Measurements from ENCODE around the gene SLC16A4. TPM values are rescaled to one million over a fixed set of nuclear protein-coding genes. Genes with fewer than 3 reads are reported as not detected.

Gene SLC16A4
- total RNA-seq, 2 experiments from 2014 or later = not detected

- Histone ChIP-seq H3K27ac (ENCODE audit: low read depth in 1 of 2, low read length in 2 of 2) (no peak overlapping the region), H3K36me3 (ENCODE audit: insufficient read depth, low read length) (no peaks in the 10 kb centered on the region), H3K4me3 (ENCODE audit: low read length) (no peak overlapping the region), H3K4me1 (ENCODE audit: insufficient read depth, low read length) (no peaks in the 10 kb centered on the region), H3K9me3 (ENCODE audit: control insufficient read depth in 1 of 2, insufficient read depth in 1 of 2, low read length in 2 of 2) (no peaks in the 10 kb centered on the region), H3K27me3 (ENCODE audit: control insufficient read depth in 1 of 2, insufficient read depth in 2 of 2, low read length in 2 of 2) (no peaks in the 10 kb centered on the region)
- no peaks in the 10 kb centered on the region for H3K36me3 Mint-ChIP-seq (ENCODE audit: low read depth)
- intact Hi-C loops (cut with DNase I, micrococcal nuclease) = no loop called here
- ChIA-PET POLR2A (interaction anchor here (0.8 kb wide), 1 partner anchor 10 kb away, joined by 3 read pairs; no protein-coding TSS in a partner anchor), CTCF (interaction anchor here (1.7 kb wide), 1 partner anchor 10 kb away, joined by 4 read pairs; the partner anchor contains the start of gene RBM15)
- TF ChIP-seq CTCF (IDR thresholded peaks at IDR 0.05) = no peak
- H3K4me3 Mint-ChIP-seq = no peak overlapping the region
- no peaks in the 10 kb centered on the region for H3K4me1 Mint-ChIP-seq (ENCODE audit: low read depth)
- DNase-seq (no peak), ATAC-seq (ENCODE audit: poor library complexity) (no peak)
- H3K9me3 Mint-ChIP-seq = no peaks in the 10 kb centered on the region
- no peaks in the 10 kb centered on the region for H3K27me3 Mint-ChIP-seq
- no peak overlapping the region for H3K27ac Mint-ChIP-seq
These were observed 62.6 kb downstream of the SLC16A4 start for GRCh38 chr1:110328274-110328673.

- intact Hi-C loops (cut with DNase I, micrococcal nuclease) = no loop called here
- no peaks in the 10 kb centered on the region for H3K9me3 Mint-ChIP-seq
- ChIA-PET POLR2A (no interaction called here), CTCF (no interaction called here)
- Histone ChIP-seq H3K27me3 (ENCODE audit: control insufficient read depth in 1 of 2, insufficient read depth in 2 of 2, low read length in 2 of 2) (no peaks in the 10 kb centered on the region), H3K36me3 (ENCODE audit: insufficient read depth, low read length) (no peaks in the 10 kb centered on the region), H3K4me1 (ENCODE audit: insufficient read depth, low read length) (no peaks in the 10 kb centered on the region), H3K9me3 (ENCODE audit: control insufficient read depth in 1 of 2, insufficient read depth in 1 of 2, low read length in 2 of 2) (no peaks in the 10 kb centered on the region), H3K4me3 (ENCODE audit: low read length) (no peak overlapping the region), H3K27ac (ENCODE audit: low read depth in 1 of 2, low read length in 2 of 2) (no peak overlapping the region)
- DNase-seq (no peak), ATAC-seq (ENCODE audit: poor library complexity) (no peak)
- H3K4me1 Mint-ChIP-seq (ENCODE audit: low read depth) = no peaks in the 10 kb centered on the region
- no peak overlapping the region for H3K27ac Mint-ChIP-seq
- no peaks in the 10 kb centered on the region for H3K36me3 Mint-ChIP-seq (ENCODE audit: low read depth)
- no peak overlapping the region for H3K4me3 Mint-ChIP-seq
- no peak for TF ChIP-seq CTCF (IDR thresholded peaks at IDR 0.05)
- H3K27me3 Mint-ChIP-seq = no peaks in the 10 kb centered on the region
These were observed 64.0 kb downstream of the SLC16A4 start for GRCh38 chr1:110326826-110327225.

- H3K9me3 Mint-ChIP-seq = no peaks in the 10 kb centered on the region
- no peak for DNase-seq
- ChIA-PET CTCF (interaction anchor here (1.5 kb wide), 1 partner anchor 12 kb away, joined by 3 read pairs; no protein-coding TSS in a partner anchor), POLR2A (no interaction called here)
- H3K27ac Mint-ChIP-seq = no peak overlapping the region
- no peak overlapping the region for H3K4me3 Mint-ChIP-seq
- H3K27me3 Mint-ChIP-seq = no peaks in the 10 kb centered on the region
- Histone ChIP-seq H3K4me3 (ENCODE audit: low read length) (no peak overlapping the region), H3K4me1 (ENCODE audit: insufficient read depth, low read length) (no peaks in the 10 kb centered on the region), H3K36me3 (ENCODE audit: insufficient read depth, low read length) (no peaks in the 10 kb centered on the region), H3K9me3 (ENCODE audit: control insufficient read depth in 1 of 2, insufficient read depth in 1 of 2, low read length in 2 of 2) (no peaks in the 10 kb centered on the region), H3K27me3 (ENCODE audit: control insufficient read depth in 1 of 2, insufficient read depth in 2 of 2, low read length in 2 of 2) (no peaks in the 10 kb centered on the region), H3K27ac (ENCODE audit: low read depth in 1 of 2, low read length in 2 of 2) (no peak overlapping the region)
- intact Hi-C loops (cut with DNase I, micrococcal nuclease) = no loop called here
- H3K36me3 Mint-ChIP-seq (ENCODE audit: low read depth) = no peaks in the 10 kb centered on the region
- no peak for ATAC-seq (ENCODE audit: poor library complexity)
- H3K4me1 Mint-ChIP-seq (ENCODE audit: low read depth) = no peaks in the 10 kb centered on the region
- no peak for TF ChIP-seq CTCF (IDR thresholded peaks at IDR 0.05)
These were observed 66.2 kb downstream of the SLC16A4 start for GRCh38 chr1:110324667-110325066.
